Type B pancreatic cell (in vitro differentiated cells): ENCODE measurements around the gene AMPD3. TPM values are rescaled to one million over a fixed set of nuclear protein-coding genes. Genes with fewer than 3 reads are reported as not detected.
"Not testable (repeated sequence)": the region's sequence is repeated elsewhere in the genome, so short reads cannot be mapped to it uniquely, and the experiment has no call there.

Source experiments
- DNase-seq: peaks from one replicate; pipeline ENCODE4 v3.0.0; 2021; ENCODE audit warnings: mixed read lengths; ENCODE audit not compliant: unreplicated experiment; ENCODE audit errors: extremely low spot score
- H3K27ac Mint-ChIP-seq: 2 replicates; pipeline ENCODE4 v1.8.0; 2021; ENCODE audit warnings: mild to moderate bottlenecking, mixed read lengths
- H3K27me3 Mint-ChIP-seq: 2 replicates; pipeline ENCODE4 v1.8.0; 2021; ENCODE audit warnings: mixed read lengths
- H3K36me3 Mint-ChIP-seq: 2 replicates; pipeline ENCODE4 v1.8.0; 2021; ENCODE audit warnings: mixed read lengths
- H3K4me1 Mint-ChIP-seq: one replicate; pipeline ENCODE4 v1.8.0; 2021; ENCODE audit warnings: mixed read lengths; ENCODE audit not compliant: unreplicated experiment
- H3K4me3 Mint-ChIP-seq: 2 replicates; pipeline ENCODE4 v1.8.0; 2021; ENCODE audit warnings: mild to moderate bottlenecking, mixed read lengths
- H3K9me3 Mint-ChIP-seq: 2 replicates; pipeline ENCODE4 v1.8.0; 2021; ENCODE audit warnings: mixed read lengths
- total RNA-seq: library from RNA; stranded (reverse); gene quantifications from 2 replicates; pipeline ENCODE4 v1.2.1, GENCODE V29; 2021; ENCODE audit warnings: low replicate concordance
- TF ChIP-seq, protein P1 (sequence below): fragments of 200-600 bp; sonication (generic); conservative IDR thresholded peaks from 2 replicates; pipeline ENCODE4 v1.5.0; 2021; ENCODE audit warnings: antibody characterized with exemption, mild to moderate bottlenecking

The AMPD3 gene
- total RNA-seq, 1 donor from 2014 or later, result 7.0 TPM

DNA sequence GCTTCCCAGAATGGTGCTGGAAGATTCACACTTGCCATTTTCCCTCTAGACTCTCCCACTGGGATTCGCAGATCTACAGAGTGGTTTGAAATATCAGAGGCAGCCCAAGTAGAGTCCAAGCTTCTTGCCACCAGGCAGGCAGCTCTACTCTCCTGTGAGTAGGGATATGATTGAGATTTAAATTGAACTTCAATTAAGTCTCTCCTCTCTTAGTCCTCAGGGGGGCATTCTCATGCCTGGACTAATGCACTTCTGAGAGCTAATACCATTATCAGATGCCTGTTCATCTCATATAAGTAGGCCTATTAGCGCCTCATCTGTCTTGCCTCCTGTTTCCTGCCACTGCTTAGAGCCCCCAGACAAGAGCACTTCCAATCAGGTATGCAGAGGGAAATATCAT is 25.5 kb upstream of the AMPD3 start:
- DNase-seq, result no peak
- H3K9me3 Mint-ChIP-seq, result no peaks in the 10 kb centered on the region
- H3K4me1 Mint-ChIP-seq, result no peaks in the 10 kb centered on the region
- H3K27ac Mint-ChIP-seq, result no peak overlapping the region
- no peak overlapping the region for H3K4me3 Mint-ChIP-seq
- peaks cover 12% of the 10 kb centered on the region for H3K27me3 Mint-ChIP-seq
- H3K36me3 Mint-ChIP-seq, result no peaks in the 10 kb centered on the region
- TF ChIP-seq, protein P1, sequence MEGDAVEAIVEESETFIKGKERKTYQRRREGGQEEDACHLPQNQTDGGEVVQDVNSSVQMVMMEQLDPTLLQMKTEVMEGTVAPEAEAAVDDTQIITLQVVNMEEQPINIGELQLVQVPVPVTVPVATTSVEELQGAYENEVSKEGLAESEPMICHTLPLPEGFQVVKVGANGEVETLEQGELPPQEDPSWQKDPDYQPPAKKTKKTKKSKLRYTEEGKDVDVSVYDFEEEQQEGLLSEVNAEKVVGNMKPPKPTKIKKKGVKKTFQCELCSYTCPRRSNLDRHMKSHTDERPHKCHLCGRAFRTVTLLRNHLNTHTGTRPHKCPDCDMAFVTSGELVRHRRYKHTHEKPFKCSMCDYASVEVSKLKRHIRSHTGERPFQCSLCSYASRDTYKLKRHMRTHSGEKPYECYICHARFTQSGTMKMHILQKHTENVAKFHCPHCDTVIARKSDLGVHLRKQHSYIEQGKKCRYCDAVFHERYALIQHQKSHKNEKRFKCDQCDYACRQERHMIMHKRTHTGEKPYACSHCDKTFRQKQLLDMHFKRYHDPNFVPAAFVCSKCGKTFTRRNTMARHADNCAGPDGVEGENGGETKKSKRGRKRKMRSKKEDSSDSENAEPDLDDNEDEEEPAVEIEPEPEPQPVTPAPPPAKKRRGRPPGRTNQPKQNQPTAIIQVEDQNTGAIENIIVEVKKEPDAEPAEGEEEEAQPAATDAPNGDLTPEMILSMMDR, result no peak

DNA sequence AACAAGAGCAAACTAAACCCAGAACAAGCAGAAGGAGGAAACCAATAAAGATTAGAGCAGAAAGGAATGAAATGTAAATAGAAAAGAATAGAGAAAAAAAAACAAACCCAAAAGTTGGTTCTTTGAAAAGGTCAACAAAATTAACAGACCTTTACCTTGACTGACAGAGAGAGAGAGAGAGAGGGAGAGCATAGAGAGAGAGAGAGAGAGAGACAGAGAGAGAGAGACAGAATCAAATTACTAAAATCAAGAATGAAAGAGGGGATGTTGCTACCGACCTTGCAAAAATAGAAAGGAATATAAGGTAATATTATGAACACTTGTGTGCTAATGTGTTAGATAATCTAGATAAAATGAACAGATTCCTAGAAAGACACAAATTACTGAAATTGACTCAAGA is 22.6 kb upstream of the AMPD3 start:
- Mint-ChIP-seq H3K27ac (no peak overlapping the region), H3K9me3 (no peaks in the 10 kb centered on the region), H3K36me3 (no peaks in the 10 kb centered on the region), H3K27me3 (peaks cover 9% of the 10 kb centered on the region), H3K4me3 (no peak overlapping the region), H3K4me1 (no peaks in the 10 kb centered on the region)
- DNase-seq, result no peak
- TF ChIP-seq, protein P1, result no peak

DNA sequence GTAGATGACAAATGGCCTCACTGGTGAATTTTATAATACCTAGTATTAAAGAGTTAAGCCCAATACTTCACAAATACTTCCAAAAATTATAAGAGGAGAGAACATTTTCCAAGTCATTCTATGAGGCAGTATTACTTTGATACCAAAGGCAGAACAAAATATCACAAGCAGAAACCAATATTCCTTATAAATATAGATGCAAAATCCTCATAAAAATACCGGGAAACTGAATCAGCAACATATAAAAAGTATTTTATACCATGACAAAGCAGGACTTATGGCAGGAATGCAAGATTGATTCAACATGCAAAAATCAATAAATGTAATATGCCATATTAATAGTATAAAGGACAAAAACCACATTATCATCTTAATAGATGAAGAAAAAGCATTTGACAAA is 22.1 kb upstream of the AMPD3 start:
- Mint-ChIP-seq H3K36me3 (no peaks in the 10 kb centered on the region), H3K9me3 (no peaks in the 10 kb centered on the region), H3K27ac (no peak overlapping the region), H3K4me1 (no peaks in the 10 kb centered on the region), H3K27me3 (peaks cover 9% of the 10 kb centered on the region), H3K4me3 (no peak overlapping the region)
- TF ChIP-seq, protein P1, result no peak
- DNase-seq, result no peak

DNA sequence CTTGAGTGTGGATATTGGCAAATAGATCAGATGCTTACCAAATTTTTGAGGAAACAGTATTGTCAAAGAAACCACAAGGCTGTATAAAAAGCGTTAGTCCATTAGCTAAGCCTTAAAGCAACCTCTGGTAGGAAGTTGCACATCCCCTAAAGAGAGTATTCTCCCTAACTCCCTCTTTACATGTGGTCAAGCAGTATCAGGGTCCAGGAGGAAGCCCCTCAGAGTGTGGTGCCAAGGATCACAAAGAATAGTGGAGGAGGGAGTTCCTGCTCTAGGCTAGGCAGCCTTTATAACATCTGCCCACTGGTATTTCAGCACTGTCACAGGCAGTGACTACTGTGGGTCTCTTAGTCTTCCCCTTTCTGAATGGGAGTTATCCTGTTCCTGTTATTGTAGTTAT is 18.8 kb upstream of the AMPD3 start:
- no peak overlapping the region for H3K4me3 Mint-ChIP-seq
- no peak overlapping the region for H3K27ac Mint-ChIP-seq
- TF ChIP-seq, protein P1, result no peak
- H3K9me3 Mint-ChIP-seq, result no peaks in the 10 kb centered on the region
- H3K4me1 Mint-ChIP-seq, result no peaks in the 10 kb centered on the region
- peaks cover 9% of the 10 kb centered on the region for H3K27me3 Mint-ChIP-seq
- no peak for DNase-seq
- H3K36me3 Mint-ChIP-seq, result no peaks in the 10 kb centered on the region

DNA sequence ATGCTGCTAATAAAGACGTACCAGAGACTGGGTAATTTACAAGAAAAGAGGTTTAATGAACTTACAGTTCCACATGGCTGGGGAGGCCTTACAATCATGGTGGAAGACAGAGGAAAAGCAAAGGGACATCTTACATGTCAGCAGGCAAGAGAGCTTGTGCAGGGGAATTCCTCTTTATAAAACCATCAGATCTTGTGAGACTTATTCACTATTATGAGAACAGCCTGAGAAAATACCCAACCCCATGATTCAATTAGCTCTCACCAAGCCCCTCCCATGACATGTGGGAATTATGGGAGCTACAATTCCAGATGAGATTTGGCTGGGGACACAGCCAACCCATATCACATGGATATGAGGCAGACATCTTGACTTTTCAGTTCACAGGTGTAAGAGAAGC is 18.4 kb upstream of the AMPD3 start:
- H3K27ac Mint-ChIP-seq, H3K4me1 Mint-ChIP-seq, DNase-seq, H3K4me3 Mint-ChIP-seq, H3K27me3 Mint-ChIP-seq, H3K9me3 Mint-ChIP-seq, H3K36me3 Mint-ChIP-seq: not testable (repeated sequence)

DNA sequence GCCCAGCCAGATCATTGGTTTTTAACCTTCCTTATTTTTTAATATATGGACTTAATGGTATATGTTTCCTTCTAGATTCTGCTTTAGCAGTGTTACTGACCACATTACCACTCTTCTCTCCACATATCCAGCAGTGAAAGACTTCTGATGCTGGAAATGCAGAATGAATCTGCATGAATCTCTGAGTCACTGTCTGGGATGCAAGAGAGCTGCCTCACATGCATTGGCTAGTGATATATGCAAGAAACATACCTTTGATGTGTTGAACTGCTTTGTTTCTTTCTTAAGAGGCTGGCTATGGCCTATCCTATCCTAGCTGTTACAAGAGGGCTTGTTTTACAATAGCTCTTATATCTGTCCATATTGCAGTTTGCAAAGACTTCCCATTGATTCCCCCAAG is 16.6 kb upstream of the AMPD3 start:
- H3K27me3 Mint-ChIP-seq, result no peaks in the 10 kb centered on the region
- no peak overlapping the region for H3K4me3 Mint-ChIP-seq
- DNase-seq, result no peak
- no peak overlapping the region for H3K27ac Mint-ChIP-seq
- H3K9me3 Mint-ChIP-seq, result no peaks in the 10 kb centered on the region
- TF ChIP-seq, protein P1, result no peak
- H3K4me1 Mint-ChIP-seq, result no peaks in the 10 kb centered on the region
- H3K36me3 Mint-ChIP-seq, result no peaks in the 10 kb centered on the region
